ENCODE data around the gene FANCB. TPM values are rescaled to one million over a fixed set of nuclear protein-coding genes. Genes with fewer than 3 reads are reported as not detected.

Gene FANCB
- total RNA-seq, 1 donor from 2014 or later = 24.5 TPM

- no peak overlapping the region for H3K9ac ChIP-seq
- H3K27me3 ChIP-seq = no peaks in the 10 kb centered on the region
- H3K4me3 Mint-ChIP-seq = no peak overlapping the region
- peaks cover 3% of the 10 kb centered on the region for H3K9me3 ChIP-seq (ENCODE audit: low read depth)
- H4K20me1 ChIP-seq (ENCODE audit: low read depth) = no peaks in the 10 kb centered on the region
- H3K36me3 Mint-ChIP-seq = peaks cover 4% of the 10 kb centered on the region
- no peak overlapping the region for H3K4me2 ChIP-seq
- no peak overlapping the region for H3K27ac Mint-ChIP-seq
- TF ChIP-seq EZH2 (IDR thresholded peaks at IDR 0.05) (no peak), EZH2phosphoT487 (IDR thresholded peaks at IDR 0.05) (no peak), CTCF (IDR thresholded peaks at IDR 0.05) (no peak)
- H3K27me3 Mint-ChIP-seq (ENCODE audit: insufficient read depth, low read depth) = no peaks in the 10 kb centered on the region
- peaks cover 37% of the 10 kb centered on the region for H3K79me2 ChIP-seq (ENCODE audit: low read depth)
- H2AFZ ChIP-seq (replicated peaks) = no peak overlapping the region
- H3K4me1 Mint-ChIP-seq = peaks cover 3% of the 10 kb centered on the region
- H3K27ac ChIP-seq = no peak overlapping the region
- H3K4me1 ChIP-seq = peaks cover 3% of the 10 kb centered on the region
- no peaks in the 10 kb centered on the region for H3F3A ChIP-seq (ENCODE audit: low read depth)
- H3K4me3 ChIP-seq = no peak overlapping the region
- H3K36me3 ChIP-seq = no peaks in the 10 kb centered on the region
- no peaks in the 10 kb centered on the region for H3K9me3 Mint-ChIP-seq
- no peak for DNase-seq (ENCODE audit: low spot score)
Measured at GRCh38 chrX:14875624-14876023, 2.8 kb upstream of the FANCB start.

GRCh38 chrX:14873676-14874049 lies 794 bp upstream of the FANCB start:
- H3K27ac ChIP-seq = peak overlapping the region; percentile 73
- Mint-ChIP-seq H3K9me3 (no peaks in the 10 kb centered on the region), H3K27ac (no peak overlapping the region), H3K36me3 (peaks cover 4% of the 10 kb centered on the region), H3K4me1 (peaks cover 3% of the 10 kb centered on the region), H3K27me3 (ENCODE audit: insufficient read depth, low read depth) (no peaks in the 10 kb centered on the region), H3K4me3 (peak overlapping the region; percentile 88)
- peaks cover 52% of the 10 kb centered on the region for H3K79me2 ChIP-seq (ENCODE audit: low read depth)
- H3K9me3 ChIP-seq (ENCODE audit: low read depth) = no peaks in the 10 kb centered on the region
- no peaks in the 10 kb centered on the region for H3K36me3 ChIP-seq
- peak overlapping the region; percentile 79 for H3K4me3 ChIP-seq
- peak; percentile 5 for DNase-seq (ENCODE audit: low spot score)
- peak overlapping the region; percentile 76 for H3K4me2 ChIP-seq
- H3F3A ChIP-seq (ENCODE audit: low read depth) = no peaks in the 10 kb centered on the region
- peaks cover 3% of the 10 kb centered on the region for H3K4me1 ChIP-seq
- H2AFZ ChIP-seq (replicated peaks) = peak overlapping the region; percentile 66
- no peaks in the 10 kb centered on the region for H3K27me3 ChIP-seq
- peak overlapping the region; percentile 72 for H3K9ac ChIP-seq
- TF ChIP-seq EZH2 (IDR thresholded peaks at IDR 0.05) = no peak
- TF ChIP-seq CTCF (IDR thresholded peaks at IDR 0.05) = no peak
- TF ChIP-seq EZH2phosphoT487 (IDR thresholded peaks at IDR 0.05) = no peak
- H4K20me1 ChIP-seq (ENCODE audit: low read depth) = no peaks in the 10 kb centered on the region

- Mint-ChIP-seq H3K27me3 (ENCODE audit: insufficient read depth, low read depth) (no peaks in the 10 kb centered on the region), H3K27ac (no peak overlapping the region), H3K4me3 (peak overlapping the region; percentile 88)
Measured at GRCh38 chrX:14872355-14872754, 514 bp downstream of the FANCB start.

More at GRCh38 chrX:14872355-14872754, 514 bp downstream of the FANCB start:
- Histone ChIP-seq H3K4me1 (peaks cover 3% of the 10 kb centered on the region), H3K79me2 (ENCODE audit: low read depth) (peaks cover 65% of the 10 kb centered on the region), H3K9me3 (ENCODE audit: low read depth) (no peaks in the 10 kb centered on the region), H3K4me3 (peak overlapping the region; percentile 62), H2AFZ (replicated peaks) (no peak overlapping the region), H3F3A (ENCODE audit: low read depth) (no peaks in the 10 kb centered on the region), H3K9ac (peak overlapping the region; percentile 68), H3K4me2 (peak overlapping the region; percentile 75), H3K27ac (no peak overlapping the region), H4K20me1 (ENCODE audit: low read depth) (no peaks in the 10 kb centered on the region), H3K36me3 (no peaks in the 10 kb centered on the region), H3K27me3 (no peaks in the 10 kb centered on the region)
- H3K9me3 Mint-ChIP-seq = peaks cover 6% of the 10 kb centered on the region
- TF ChIP-seq CTCF (IDR thresholded peaks at IDR 0.05) = no peak
- no peak for TF ChIP-seq EZH2 (IDR thresholded peaks at IDR 0.05)
- no peak for TF ChIP-seq EZH2phosphoT487 (IDR thresholded peaks at IDR 0.05)
- peaks cover 3% of the 10 kb centered on the region for H3K4me1 Mint-ChIP-seq
- no peak for DNase-seq (ENCODE audit: low spot score)
- H3K36me3 Mint-ChIP-seq = peaks cover 8% of the 10 kb centered on the region
